Measurements from ENCODE around the gene POLR1E. TPM values are rescaled to one million over a fixed set of nuclear protein-coding genes. Genes with fewer than 3 reads are reported as not detected.
A peak's percentile ranks its signal among the peaks of the same experiment; 100 is the strongest.

POLR1E gene
- total RNA-seq, 2 donors from 2014 or later = 12.5 to 17.2 TPM

- ATAC-seq = no peak
- intact Hi-C loops (cut with DNase I) = no loop called here
- no peak for DNase-seq
These were observed 34.9 kb downstream of the POLR1E start for GRCh38 chr9:37520641-37521040.

GRCh38 chr9:37521111-37521510 lies 35.4 kb downstream of the POLR1E start:
- DNase-seq = no peak
- ATAC-seq = no peak
- intact Hi-C loops (cut with DNase I) = no loop called here

- ATAC-seq = no peak
- intact Hi-C loops (cut with DNase I) = no loop called here
- DNase-seq = no peak
These were observed 37.2 kb downstream of the POLR1E start for GRCh38 chr9:37522971-37523370.

- ATAC-seq = no peak
These were observed 38.2 kb downstream of the POLR1E start for GRCh38 chr9:37523916-37524315.

GRCh38 chr9:37528652-37529471 lies 43.1 kb downstream of the POLR1E start:
- ATAC-seq (peak in 1 of 2 donors; percentile 27), DNase-seq (no peak)
- intact Hi-C loops (cut with DNase I) = no loop called here

More at GRCh38 chr9:37523916-37524315, 38.2 kb downstream of the POLR1E start:
- no peak for DNase-seq
- intact Hi-C loops (cut with DNase I) = no loop called here

GRCh38 chr9:37531699-37532098 lies 46.0 kb downstream of the POLR1E start:
- DNase-seq (no peak), ATAC-seq (no peak)
- intact Hi-C loops (cut with DNase I) = no loop called here

- ATAC-seq = no peak
- no peak for DNase-seq
- intact Hi-C loops (cut with DNase I) = no loop called here
These were observed 48.7 kb downstream of the POLR1E start for GRCh38 chr9:37534412-37534811.

- intact Hi-C loops (cut with DNase I) = no loop called here
- no peak for DNase-seq
- ATAC-seq = no peak
These were observed 49.2 kb downstream of the POLR1E start for GRCh38 chr9:37534901-37535300.

- intact Hi-C loops (cut with DNase I) = no loop called here
- no peak for DNase-seq
- ATAC-seq = no peak
These were observed 52.4 kb downstream of the POLR1E start for GRCh38 chr9:37538099-37538498.

- intact Hi-C loops (cut with DNase I) = no loop called here
- no peak for ATAC-seq
- DNase-seq = no peak
These were observed 53.9 kb downstream of the POLR1E start for GRCh38 chr9:37539634-37540033.

- DNase-seq (no peak), ATAC-seq (peak in 1 of 2 donors; percentile 78)
- intact Hi-C loops (cut with DNase I) = no loop called here
These were observed 54.9 kb downstream of the POLR1E start for GRCh38 chr9:37540634-37541033.

GRCh38 chr9:37541465-37541864 lies 55.7 kb downstream of the POLR1E start:
- ATAC-seq = no peak
- intact Hi-C loops (cut with DNase I) = no loop called here
- DNase-seq = no peak

GRCh38 chr9:37542488-37542887 lies 56.7 kb downstream of the POLR1E start:
- intact Hi-C loops (cut with DNase I) = no loop called here
- no peak for ATAC-seq
- DNase-seq = no peak

GRCh38 chr9:37542895-37543294 lies 57.1 kb downstream of the POLR1E start:
- intact Hi-C loops (cut with DNase I) = no loop called here
- ATAC-seq (no peak), DNase-seq (no peak)

GRCh38 chr9:37543468-37543867 lies 57.7 kb downstream of the POLR1E start:
- ATAC-seq (no peak), DNase-seq (no peak)
- intact Hi-C loops (cut with DNase I) = no loop called here

GRCh38 chr9:37547328-37547878 lies 61.7 kb downstream of the POLR1E start:
- ATAC-seq (no peak), DNase-seq (no peak)
- intact Hi-C loops (cut with DNase I) = no loop called here

- ATAC-seq = no peak
These were observed 63.8 kb downstream of the POLR1E start for GRCh38 chr9:37549527-37549926.

GRCh38 chr9:37550781-37551180 lies 65.0 kb downstream of the POLR1E start:
- ATAC-seq = no peak
- intact Hi-C loops (cut with DNase I) = no loop called here
- no peak for DNase-seq

More at GRCh38 chr9:37549527-37549926, 63.8 kb downstream of the POLR1E start:
- intact Hi-C loops (cut with DNase I) = no loop called here
- no peak for DNase-seq

- DNase-seq (no peak), ATAC-seq (no peak)
- intact Hi-C loops (cut with DNase I) = no loop called here
These were observed 65.7 kb downstream of the POLR1E start for GRCh38 chr9:37551468-37551867.

- ATAC-seq (no peak), DNase-seq (no peak)
- intact Hi-C loops (cut with DNase I) = no loop called here
These were observed 66.1 kb downstream of the POLR1E start for GRCh38 chr9:37551888-37552287.

Measured in left cardiac atrium (tissue), 4 donors.